ENCODE results near the gene IQGAP2. TPM values are rescaled to one million over a fixed set of nuclear protein-coding genes. Genes with fewer than 3 reads are reported as not detected.
A peak's percentile ranks its signal among the peaks of the same experiment; 100 is the strongest.

IQGAP2 gene
- total RNA-seq, 1 experiment from 2014 or later, result 13.4 TPM

DNA sequence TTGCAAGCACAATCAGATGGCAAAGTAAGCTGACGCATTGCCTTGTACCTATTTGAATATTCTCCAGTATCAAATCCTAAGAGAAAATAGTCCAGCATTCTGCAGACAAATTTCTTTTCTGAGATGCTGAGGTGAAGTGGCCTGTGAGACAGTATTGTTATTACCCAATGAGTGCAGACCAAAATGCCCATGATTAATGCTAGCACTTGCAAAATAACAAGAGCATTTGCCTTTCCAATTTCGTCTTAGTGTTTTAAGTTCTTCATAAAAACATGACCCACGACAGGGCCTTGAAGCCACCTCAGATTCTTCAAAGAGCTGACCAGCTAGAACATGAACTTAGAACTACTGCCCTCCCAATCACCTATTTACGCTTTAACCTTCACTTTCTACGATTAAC lies 2.6 kb upstream of the IQGAP2 start:
- intact Hi-C loops (cut with micrococcal nuclease; ENCODE audit: unreplicated experiment), result loop anchor here (5.0 kb wide), 1 partner anchor 57 kb away; no protein-coding TSS in a partner anchor
- CTCF ChIA-PET, result no interaction called here

GRCh38 chr5:76401801-76402250 lies 1.3 kb upstream of the IQGAP2 start:
- no peaks in the 10 kb centered on the region for H3K9me3 Mint-ChIP-seq (ENCODE audit: low read depth, unreplicated experiment)

More for the DNA sequence above, 2.6 kb upstream of the IQGAP2 start:
- H3K27ac Mint-ChIP-seq (ENCODE audit: unreplicated experiment), result no peak overlapping the region
- peaks cover 25% of the 10 kb centered on the region for H3K36me3 Mint-ChIP-seq (ENCODE audit: insufficient read depth, unreplicated experiment)
- no peak for TF ChIP-seq CTCF (IDR thresholded peaks at IDR 0.05; ENCODE audit: unreplicated experiment)
- no TSS peak for BruUV-seq (replicated peaks)
- peaks cover 10% of the 10 kb centered on the region for H3K4me1 Mint-ChIP-seq (ENCODE audit: low read depth, unreplicated experiment)
- no peaks in the 10 kb centered on the region for H3K9me3 Mint-ChIP-seq (ENCODE audit: low read depth, unreplicated experiment)
- H3K4me3 Mint-ChIP-seq (ENCODE audit: low read depth, unreplicated experiment), result no peak overlapping the region
- DNase-seq, result no peak
- peaks cover 36% of the 10 kb centered on the region for H3K27me3 Mint-ChIP-seq (ENCODE audit: unreplicated experiment)

GRCh38 chr5:76402251-76402885 lies 717 bp upstream of the IQGAP2 start:
- intact Hi-C loops (cut with micrococcal nuclease; ENCODE audit: unreplicated experiment), result loop anchor here (2.0 to 5.0 kb wide), 2 partner anchors 55 to 112 kb away; no protein-coding TSS in a partner anchor
- peaks cover 36% of the 10 kb centered on the region for H3K27me3 Mint-ChIP-seq (ENCODE audit: unreplicated experiment)
- H3K27ac Mint-ChIP-seq (ENCODE audit: unreplicated experiment), result peak overlapping the region; percentile 73
- no peaks in the 10 kb centered on the region for H3K9me3 Mint-ChIP-seq (ENCODE audit: low read depth, unreplicated experiment)
- DNase-seq, result peak; percentile 35
- no peak for TF ChIP-seq CTCF (IDR thresholded peaks at IDR 0.05; ENCODE audit: unreplicated experiment)
- peak overlapping the region; percentile 90 for H3K4me3 Mint-ChIP-seq (ENCODE audit: low read depth, unreplicated experiment)
- CTCF ChIA-PET, result interaction anchor here (0.6 to 2.5 kb wide), 9 partner anchors 14 to 1196 kb away, joined by 3 to 14 read pairs (median 4); no protein-coding TSS in a partner anchor
- H3K36me3 Mint-ChIP-seq (ENCODE audit: insufficient read depth, unreplicated experiment), result peaks cover 25% of the 10 kb centered on the region
- peaks cover 10% of the 10 kb centered on the region for H3K4me1 Mint-ChIP-seq (ENCODE audit: low read depth, unreplicated experiment)
- BruUV-seq (replicated peaks), result no TSS peak

More at GRCh38 chr5:76401801-76402250, 1.3 kb upstream of the IQGAP2 start:
- intact Hi-C loops (cut with micrococcal nuclease; ENCODE audit: unreplicated experiment), result loop anchor here (2.0 to 5.0 kb wide), 2 partner anchors 55 to 111 kb away; no protein-coding TSS in a partner anchor
- Mint-ChIP-seq H3K4me3 (ENCODE audit: low read depth, unreplicated experiment) (peak overlapping the region; percentile 90), H3K27ac (ENCODE audit: unreplicated experiment) (no peak overlapping the region), H3K4me1 (ENCODE audit: low read depth, unreplicated experiment) (peaks cover 10% of the 10 kb centered on the region), H3K27me3 (ENCODE audit: unreplicated experiment) (peaks cover 36% of the 10 kb centered on the region), H3K36me3 (ENCODE audit: insufficient read depth, unreplicated experiment) (peaks cover 25% of the 10 kb centered on the region)
- no peak for DNase-seq
- CTCF ChIA-PET, result interaction anchor here (0.6 to 2.5 kb wide), 8 partner anchors 13 to 1196 kb away, joined by 3 to 14 read pairs (median 4); no protein-coding TSS in a partner anchor
- BruUV-seq (replicated peaks), result no TSS peak
- no peak for TF ChIP-seq CTCF (IDR thresholded peaks at IDR 0.05; ENCODE audit: unreplicated experiment)

- no peaks in the 10 kb centered on the region for H3K9me3 Mint-ChIP-seq (ENCODE audit: low read depth, unreplicated experiment)
- peaks cover 10% of the 10 kb centered on the region for H3K4me1 Mint-ChIP-seq (ENCODE audit: low read depth, unreplicated experiment)
- intact Hi-C loops (cut with micrococcal nuclease; ENCODE audit: unreplicated experiment), result loop anchor here (1.0 to 5.0 kb wide), 5 partner anchors 54 to 180 kb away; no protein-coding TSS in a partner anchor
- peaks cover 25% of the 10 kb centered on the region for H3K36me3 Mint-ChIP-seq (ENCODE audit: insufficient read depth, unreplicated experiment)
- peak; percentile 80 for DNase-seq
- no peak overlapping the region for H3K27ac Mint-ChIP-seq (ENCODE audit: unreplicated experiment)
- CTCF ChIA-PET, result interaction anchor here (0.8 to 2.5 kb wide), 6 partner anchors 66 to 180 kb away, joined by 3 to 14 read pairs (median 4); no protein-coding TSS in a partner anchor
- no TSS peak for BruUV-seq (replicated peaks)
- TF ChIP-seq CTCF (IDR thresholded peaks at IDR 0.05; ENCODE audit: unreplicated experiment), result peak; percentile 32
- H3K4me3 Mint-ChIP-seq (ENCODE audit: low read depth, unreplicated experiment), result peak overlapping the region; percentile 90
- peaks cover 36% of the 10 kb centered on the region for H3K27me3 Mint-ChIP-seq (ENCODE audit: unreplicated experiment)
Observed at GRCh38 chr5:76403766-76404222, 709 bp downstream of the IQGAP2 start.

All from Calu3 (cell line).